HTERT RPE-1 (cell line): ENCODE results near the gene PCNT.

Experiments used
- in situ Hi-C: fragments of 300-500 bp; cut with MboI; formaldehyde crosslinking; loops from 4 replicates; pipeline ENCODE4 v1.14.3; 2020; ENCODE audit warnings: low sequenced_read_pairs

The PCNT gene

GRCh38 chr21:46323710-46324389 lies at the start of gene PCNT, which contains the start of gene C21orf58:
Gene PCNT (plus strand): TSS chr21:46324156. CDS start chr21:46324229, 73 bp downstream.
Gene C21orf58 (minus strand): TSS chr21:46323870. CDS start chr21:46322738, 1,132 bp downstream.
- in situ Hi-C loops, result no loop called here

GRCh38 chr21:46274797-46275390 lies 49.1 kb upstream of the PCNT start:
- in situ Hi-C loops, result no loop called here

GRCh38 chr21:46284077-46284644 lies 39.8 kb upstream of the PCNT start:
- in situ Hi-C loops, result no loop called here

- in situ Hi-C loops, result no loop called here
These were observed 39.2 kb upstream of the PCNT start for GRCh38 chr21:46284733-46285132.

- in situ Hi-C loops, result no loop called here
These were observed 38.7 kb upstream of the PCNT start, which contains the start of gene MCM3AP for GRCh38 chr21:46285206-46285661. Gene MCM3AP (minus strand): TSS chr21:46285611. CDS start chr21:46285286, 325 bp downstream.

- in situ Hi-C loops, result no loop called here
These were observed 38.0 kb upstream of the PCNT start, which contains the start of gene YBEY for GRCh38 chr21:46285761-46286647. Gene YBEY (plus strand): TSS chr21:46286342. CDS start chr21:46286914, 572 bp downstream.

- in situ Hi-C loops, result no loop called here
These were observed 37.3 kb upstream of the PCNT start for GRCh38 chr21:46286648-46287002.

GRCh38 chr21:46287541-46287940 lies 36.4 kb upstream of the PCNT start:
- in situ Hi-C loops, result no loop called here

- in situ Hi-C loops, result no loop called here
These were observed 34.2 kb upstream of the PCNT start for GRCh38 chr21:46289655-46290179.

GRCh38 chr21:46291561-46291960 lies 32.4 kb upstream of the PCNT start:
- in situ Hi-C loops, result no loop called here

- in situ Hi-C loops, result no loop called here
These were observed 29.2 kb upstream of the PCNT start for GRCh38 chr21:46294647-46295176.

GRCh38 chr21:46295177-46295770 lies 28.7 kb upstream of the PCNT start:
- in situ Hi-C loops, result no loop called here

GRCh38 chr21:46295996-46296752 lies 27.8 kb upstream of the PCNT start:
- in situ Hi-C loops, result no loop called here

- in situ Hi-C loops, result no loop called here
These were observed 26.4 kb upstream of the PCNT start for GRCh38 chr21:46297338-46298271.

- in situ Hi-C loops, result no loop called here
These were observed 24.8 kb upstream of the PCNT start for GRCh38 chr21:46299167-46299566.

- in situ Hi-C loops, result no loop called here
These were observed 22.2 kb upstream of the PCNT start for GRCh38 chr21:46301759-46302158.

- in situ Hi-C loops, result no loop called here
These were observed 19.5 kb upstream of the PCNT start for GRCh38 chr21:46304437-46304836.

GRCh38 chr21:46304955-46305354 lies 19.0 kb upstream of the PCNT start:
- in situ Hi-C loops, result no loop called here
